OCI-LY7 (cell line): ENCODE data around the gene TAS2R41.

Experiments used
- EZH2phosphoT487 ChIP-seq: fragments of 200-600 bp; sonication (generic); IDR thresholded peaks from 2 replicates; pipeline ENCODE4 v1.6.1; 2018; ENCODE audit warnings: low read depth, borderline replicate concordance, mild to moderate bottlenecking, mixed run types, antibody characterized with exemption, low read length, moderate library complexity, mixed read lengths
- TF ChIP-seq, protein P1 (sequence below): fragments of 200-600 bp; sonication (generic); conservative IDR thresholded peaks from 2 replicates; pipeline ENCODE4 v1.5.1; 2014; ENCODE audit warnings: mild to moderate bottlenecking, antibody characterized with exemption, low read length, moderate library complexity, mixed read lengths

DNA sequence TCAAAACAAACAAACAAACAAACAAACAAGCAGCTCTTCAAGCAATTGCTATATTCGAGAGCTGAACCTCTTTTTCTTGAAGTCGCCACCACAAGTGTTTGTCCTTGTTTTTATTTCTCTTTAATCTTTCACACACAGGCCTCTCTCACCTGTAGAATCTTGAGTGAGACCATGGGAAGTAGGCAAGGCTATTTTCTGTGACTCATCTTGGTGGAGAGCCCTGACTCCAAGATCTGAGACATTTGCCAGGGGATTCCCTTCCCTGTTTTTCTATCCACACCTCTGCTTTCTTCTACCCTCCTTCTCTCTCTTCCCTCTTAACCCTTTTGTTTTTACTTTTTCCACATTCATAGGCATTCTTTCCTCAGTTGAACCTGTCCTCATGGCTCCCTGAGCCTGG lies 42.4 kb upstream of the TAS2R41 start:
- TF ChIP-seq, protein P1, sequence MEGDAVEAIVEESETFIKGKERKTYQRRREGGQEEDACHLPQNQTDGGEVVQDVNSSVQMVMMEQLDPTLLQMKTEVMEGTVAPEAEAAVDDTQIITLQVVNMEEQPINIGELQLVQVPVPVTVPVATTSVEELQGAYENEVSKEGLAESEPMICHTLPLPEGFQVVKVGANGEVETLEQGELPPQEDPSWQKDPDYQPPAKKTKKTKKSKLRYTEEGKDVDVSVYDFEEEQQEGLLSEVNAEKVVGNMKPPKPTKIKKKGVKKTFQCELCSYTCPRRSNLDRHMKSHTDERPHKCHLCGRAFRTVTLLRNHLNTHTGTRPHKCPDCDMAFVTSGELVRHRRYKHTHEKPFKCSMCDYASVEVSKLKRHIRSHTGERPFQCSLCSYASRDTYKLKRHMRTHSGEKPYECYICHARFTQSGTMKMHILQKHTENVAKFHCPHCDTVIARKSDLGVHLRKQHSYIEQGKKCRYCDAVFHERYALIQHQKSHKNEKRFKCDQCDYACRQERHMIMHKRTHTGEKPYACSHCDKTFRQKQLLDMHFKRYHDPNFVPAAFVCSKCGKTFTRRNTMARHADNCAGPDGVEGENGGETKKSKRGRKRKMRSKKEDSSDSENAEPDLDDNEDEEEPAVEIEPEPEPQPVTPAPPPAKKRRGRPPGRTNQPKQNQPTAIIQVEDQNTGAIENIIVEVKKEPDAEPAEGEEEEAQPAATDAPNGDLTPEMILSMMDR, result no peak
- TF ChIP-seq EZH2phosphoT487, result no peak
